NCI-H226 (cell line): ENCODE data around the gene NLRC5.
"Not testable (repeated sequence)": the region's sequence is repeated elsewhere in the genome, so short reads cannot be mapped to it uniquely, and the experiment has no call there.

Source experiments
- DNase-seq: peaks from one replicate; pipeline ENCODE4 v3.0.0-alpha.2; 2015

Gene NLRC5

GRCh38 chr16:57107321-57107922, 118.1 kb downstream of the NLRC5 start:
- DNase-seq = no peak

GRCh38 chr16:57108432-57108831, 119.1 kb downstream of the NLRC5 start:
- DNase-seq = no peak

- not testable (repeated sequence) for DNase-seq
Measured at GRCh38 chr16:57109259-57110105, 120.1 kb downstream of the NLRC5 start.

GRCh38 chr16:57110937-57111336, 121.6 kb downstream of the NLRC5 start:
- DNase-seq = no peak

GRCh38 chr16:57111420-57111819, 122.1 kb downstream of the NLRC5 start:
- DNase-seq = no peak

GRCh38 chr16:57112403-57113041, 123.2 kb downstream of the NLRC5 start:
- no peak for DNase-seq

- DNase-seq = no peak
Measured at GRCh38 chr16:57113042-57113453, 123.7 kb downstream of the NLRC5 start.

GRCh38 chr16:57113664-57114063, 124.3 kb downstream of the NLRC5 start:
- DNase-seq = no peak

GRCh38 chr16:57115168-57115513, 125.8 kb downstream of the NLRC5 start:
- no peak for DNase-seq

- no peak for DNase-seq
Measured at GRCh38 chr16:57115514-57116182, 126.3 kb downstream of the NLRC5 start.

- no peak for DNase-seq
Measured at GRCh38 chr16:57118461-57119084, 129.2 kb downstream of the NLRC5 start.

- DNase-seq = no peak
Measured at GRCh38 chr16:57123216-57123973, 134.0 kb downstream of the NLRC5 start.

GRCh38 chr16:57123974-57124674, 134.8 kb downstream of the NLRC5 start:
- no peak for DNase-seq

GRCh38 chr16:57125376-57125775, 136.0 kb downstream of the NLRC5 start:
- DNase-seq = no peak

GRCh38 chr16:57125969-57126368, 136.6 kb downstream of the NLRC5 start:
- DNase-seq = no peak

- no peak for DNase-seq
Measured at GRCh38 chr16:57126411-57126810, 137.1 kb downstream of the NLRC5 start.

- no peak for DNase-seq
Measured at GRCh38 chr16:57127037-57127763, 137.8 kb downstream of the NLRC5 start.

- DNase-seq = no peak
Measured at GRCh38 chr16:57127836-57128235, 138.5 kb downstream of the NLRC5 start.

GRCh38 chr16:57128771-57129389, 139.5 kb downstream of the NLRC5 start:
- no peak for DNase-seq

GRCh38 chr16:57130950-57131321, 141.6 kb downstream of the NLRC5 start:
- no peak for DNase-seq
